ENCODE measurements around the gene PSMC1.

The PSMC1 gene

GRCh38 chr14:90287791-90288190 is 31.4 kb downstream of the PSMC1 start:
- no peak for TF ChIP-seq CTCF (conservative IDR thresholded peaks at IDR 0.05; ENCODE audit: control insufficient read depth, insufficient read depth, low read depth, low read length)
- no peak overlapping the region for H3K4me3 ChIP-seq (ENCODE audit: control insufficient read depth, low read depth, low read length)
- DNase-seq (ENCODE audit: low read depth) = no peak

GRCh38 chr14:90288651-90289355 is 32.5 kb downstream of the PSMC1 start:
- no peak for DNase-seq (ENCODE audit: low read depth)
- H3K4me3 ChIP-seq (ENCODE audit: control insufficient read depth, low read depth, low read length) = no peak overlapping the region
- no peak for TF ChIP-seq CTCF (conservative IDR thresholded peaks at IDR 0.05; ENCODE audit: control insufficient read depth, insufficient read depth, low read depth, low read length)

GRCh38 chr14:90290337-90291011 is 34.1 kb downstream of the PSMC1 start:
- no peak for DNase-seq (ENCODE audit: low read depth)
- TF ChIP-seq CTCF (conservative IDR thresholded peaks at IDR 0.05; ENCODE audit: control insufficient read depth, insufficient read depth, low read depth, low read length) = no peak
- H3K4me3 ChIP-seq (ENCODE audit: control insufficient read depth, low read depth, low read length) = no peak overlapping the region

GRCh38 chr14:90291699-90292098 is 35.3 kb downstream of the PSMC1 start:
- no peak for DNase-seq (ENCODE audit: low read depth)
- no peak for TF ChIP-seq CTCF (conservative IDR thresholded peaks at IDR 0.05; ENCODE audit: control insufficient read depth, insufficient read depth, low read depth, low read length)
- H3K4me3 ChIP-seq (ENCODE audit: control insufficient read depth, low read depth, low read length) = no peak overlapping the region

GRCh38 chr14:90293766-90294730 is 37.7 kb downstream of the PSMC1 start:
- no peak for DNase-seq (ENCODE audit: low read depth)
- no peak overlapping the region for H3K4me3 ChIP-seq (ENCODE audit: control insufficient read depth, low read depth, low read length)
- peak; percentile 14 for TF ChIP-seq CTCF (conservative IDR thresholded peaks at IDR 0.05; ENCODE audit: control insufficient read depth, insufficient read depth, low read depth, low read length)

GRCh38 chr14:90294872-90295271 is 38.5 kb downstream of the PSMC1 start:
- no peak for TF ChIP-seq CTCF (conservative IDR thresholded peaks at IDR 0.05; ENCODE audit: control insufficient read depth, insufficient read depth, low read depth, low read length)
- no peak overlapping the region for H3K4me3 ChIP-seq (ENCODE audit: control insufficient read depth, low read depth, low read length)
- no peak for DNase-seq (ENCODE audit: low read depth)
